ENCODE results near the gene ZMAT5.

GRCh38 chr22:29722587-29722986 is 44.2 kb downstream of the ZMAT5 start:
- TF ChIP-seq, protein P1, sequence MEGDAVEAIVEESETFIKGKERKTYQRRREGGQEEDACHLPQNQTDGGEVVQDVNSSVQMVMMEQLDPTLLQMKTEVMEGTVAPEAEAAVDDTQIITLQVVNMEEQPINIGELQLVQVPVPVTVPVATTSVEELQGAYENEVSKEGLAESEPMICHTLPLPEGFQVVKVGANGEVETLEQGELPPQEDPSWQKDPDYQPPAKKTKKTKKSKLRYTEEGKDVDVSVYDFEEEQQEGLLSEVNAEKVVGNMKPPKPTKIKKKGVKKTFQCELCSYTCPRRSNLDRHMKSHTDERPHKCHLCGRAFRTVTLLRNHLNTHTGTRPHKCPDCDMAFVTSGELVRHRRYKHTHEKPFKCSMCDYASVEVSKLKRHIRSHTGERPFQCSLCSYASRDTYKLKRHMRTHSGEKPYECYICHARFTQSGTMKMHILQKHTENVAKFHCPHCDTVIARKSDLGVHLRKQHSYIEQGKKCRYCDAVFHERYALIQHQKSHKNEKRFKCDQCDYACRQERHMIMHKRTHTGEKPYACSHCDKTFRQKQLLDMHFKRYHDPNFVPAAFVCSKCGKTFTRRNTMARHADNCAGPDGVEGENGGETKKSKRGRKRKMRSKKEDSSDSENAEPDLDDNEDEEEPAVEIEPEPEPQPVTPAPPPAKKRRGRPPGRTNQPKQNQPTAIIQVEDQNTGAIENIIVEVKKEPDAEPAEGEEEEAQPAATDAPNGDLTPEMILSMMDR (IDR thresholded peaks at IDR 0.05) = no peak
- no peak for TF ChIP-seq POLR2A (IDR thresholded peaks at IDR 0.05)
